Superior temporal gyrus (tissue), 1 donor: ENCODE measurements around the gene VPS4B.

Experiments
- DNase-seq: peaks from one replicate; pipeline ENCODE4 v3.0.0-alpha.2; 2016; ENCODE audit errors: extremely low spot score

The VPS4B gene

GRCh38 chr18:63430526-63430925, 8.2 kb upstream of the VPS4B start:
- DNase-seq: no peak

- DNase-seq: no peak
Measured at GRCh38 chr18:63427558-63427957, 5.3 kb upstream of the VPS4B start.

- DNase-seq: no peak
Measured at GRCh38 chr18:63422864-63423304, 608 bp upstream of the VPS4B start.

- DNase-seq: no peak
Measured at GRCh38 chr18:63421514-63421913, 762 bp downstream of the VPS4B start.

- DNase-seq: no peak
Measured at GRCh38 chr18:63412953-63413352, 9.3 kb downstream of the VPS4B start.

- no peak for DNase-seq
Measured at GRCh38 chr18:63410792-63411191, 11.5 kb downstream of the VPS4B start.

GRCh38 chr18:63409301-63409700, 13.0 kb downstream of the VPS4B start:
- DNase-seq: no peak

- DNase-seq: no peak
Measured at GRCh38 chr18:63407734-63408133, 14.5 kb downstream of the VPS4B start.

GRCh38 chr18:63405986-63406385, 16.3 kb downstream of the VPS4B start:
- DNase-seq: no peak

- no peak for DNase-seq
Measured at GRCh38 chr18:63402246-63403162, 19.8 kb downstream of the VPS4B start.

- DNase-seq: no peak
Measured at GRCh38 chr18:63399300-63399699, 23.0 kb downstream of the VPS4B start.

- DNase-seq: no peak
Measured at GRCh38 chr18:63397349-63397748, 24.9 kb downstream of the VPS4B start.

GRCh38 chr18:63395503-63395902, 26.8 kb downstream of the VPS4B start:
- DNase-seq: no peak

- no peak for DNase-seq
Measured at GRCh38 chr18:63394954-63395353, 27.3 kb downstream of the VPS4B start.

- no peak for DNase-seq
Measured at GRCh38 chr18:63387861-63388260, 34.4 kb downstream of the VPS4B start.

- DNase-seq: no peak
Measured at GRCh38 chr18:63382843-63383242, 39.4 kb downstream of the VPS4B start.

- no peak for DNase-seq
Measured at GRCh38 chr18:63379639-63379962, 42.7 kb downstream of the VPS4B start.

GRCh38 chr18:63378919-63379638, 43.2 kb downstream of the VPS4B start:
- DNase-seq: no peak

- no peak for DNase-seq
Measured at GRCh38 chr18:63377275-63377980, 44.8 kb downstream of the VPS4B start.

GRCh38 chr18:63376538-63376937, 45.7 kb downstream of the VPS4B start:
- no peak for DNase-seq

- DNase-seq: no peak
Measured at GRCh38 chr18:63374540-63374939, 47.7 kb downstream of the VPS4B start.

- no peak for DNase-seq
Measured at GRCh38 chr18:63373161-63373560, 49.1 kb downstream of the VPS4B start.
